Esophagus squamous epithelium (tissue), 4 donors: ENCODE data around the gene MYOM3.

Source experiments
- CTCF ChIP-seq, 6 experiments: fragments of 450-650 bp in 4 of 6; fragments of 200-600 bp in 2 of 6; sonication (generic) in 2 of 6; IDR thresholded peaks; one replicate each; pipeline ENCODE4 v1.5.1; 2016 to 2019; ENCODE audit warnings: antibody characterized with exemption in 6 of 6, mild to moderate bottlenecking in 4 of 6, moderate library complexity in 4 of 6
- POLR2A ChIP-seq, 4 donors: fragments of 450-650 bp; IDR thresholded peaks; one replicate each; pipeline ENCODE4 v1.6.1; 2017; ENCODE audit warnings: antibody characterized with exemption in 4 of 4, mild to moderate bottlenecking in 4 of 4, moderate library complexity in 3 of 4

DNA sequence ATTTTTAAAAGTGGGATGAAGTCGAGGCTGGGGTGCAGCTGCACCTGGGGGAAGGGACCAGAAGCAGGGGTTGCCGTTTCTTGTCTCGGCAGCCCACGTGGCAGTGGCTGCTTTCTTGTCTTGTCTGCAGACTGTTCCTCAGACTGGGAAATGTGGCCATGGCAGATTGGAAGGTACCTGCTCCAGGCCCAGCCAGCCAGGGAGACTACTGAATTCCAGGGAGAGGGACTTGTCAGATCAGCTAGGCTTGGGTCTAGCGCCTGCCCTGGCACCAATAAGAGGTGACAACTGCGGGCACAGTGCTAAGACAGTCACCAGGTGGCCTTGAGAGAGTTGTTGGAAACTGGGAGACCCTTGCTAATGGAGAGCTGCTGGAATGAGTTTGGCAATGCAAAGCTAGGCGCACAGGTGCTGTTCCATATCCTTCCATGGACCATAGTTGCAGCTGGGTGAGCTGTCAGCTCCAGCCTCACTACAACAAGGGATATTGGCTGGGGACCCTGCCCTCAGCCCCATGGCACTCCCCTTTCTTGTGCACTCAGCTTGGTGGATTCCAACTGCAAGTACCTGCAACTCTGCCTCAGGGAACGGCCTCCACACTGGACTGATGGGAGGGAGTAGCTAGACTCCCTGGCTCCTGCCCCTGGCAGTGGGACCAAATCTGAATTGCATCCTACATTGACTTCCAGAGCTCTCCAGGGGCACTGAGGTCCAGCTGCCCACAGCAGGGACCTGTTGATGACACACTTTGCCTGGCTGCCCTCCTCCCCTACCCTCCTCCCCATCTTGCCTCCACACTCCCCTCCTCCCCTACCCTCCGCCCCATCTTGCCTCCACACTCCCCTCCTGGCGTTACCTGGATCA, 40.9 kb upstream of the MYOM3 start:
- no peak for TF ChIP-seq CTCF (IDR thresholded peaks at IDR 0.05)
- TF ChIP-seq POLR2A (IDR thresholded peaks at IDR 0.05), result no peak
